Thyroid gland (tissue), 4 donors: Measurements from ENCODE around the gene LMNTD2. TPM values are rescaled to one million over a fixed set of nuclear protein-coding genes. Genes with fewer than 3 reads are reported as not detected.

Experiments
- DNase-seq, 2 donors: peaks; one replicate each; pipeline ENCODE4 v3.0.0-alpha.2; 2019
- H3K27ac ChIP-seq, 3 donors: fragments of 200-600 bp; sonication (generic); 1 replicate in 2 of 3; 2 replicates in 1 of 3; pipeline ENCODE4 v1.5.1; 2016 to 2019; ENCODE audit warnings: mild to moderate bottlenecking in 1 of 3, moderate library complexity in 1 of 3
- H3K27me3 ChIP-seq: fragments of 200-600 bp; sonication (generic); one replicate; pipeline ENCODE4 v1.5.1; 2019
- H3K36me3 ChIP-seq, 2 donors: fragments of 200-600 bp; sonication (generic); one replicate each; pipeline ENCODE4 v1.5.1; 2016 to 2019
- H3K4me1 ChIP-seq, 2 donors: fragments of 200-600 bp; sonication (generic); one replicate each; pipeline ENCODE4 v1.5.1; 2017 to 2019
- H3K4me3 ChIP-seq, 3 donors: fragments of 200-600 bp; sonication (generic); replicated peaks in 1 of 3; 1 replicate in 2 of 3; 2 replicates in 1 of 3; pipeline ENCODE4 v1.5.1; 2016; ENCODE audit warnings: mild to moderate bottlenecking in 1 of 3
- H3K9me3 ChIP-seq: fragments of 200-600 bp; sonication (generic); one replicate; pipeline ENCODE4 v1.5.1; 2017
- POLR2A ChIP-seq, 2 donors: fragments of 450-650 bp; IDR thresholded peaks; one replicate each; pipeline ENCODE4 v1.6.1; 2017; ENCODE audit warnings: antibody characterized with exemption in 2 of 2, mild to moderate bottlenecking in 2 of 2, moderate library complexity in 1 of 2
- WGBS, 2 donors: methylation state at CpG; one replicate each; pipeline ENCODE4 v1.1.5; 2017; 5-methylcytosine and 5-hydroxymethylcytosine counted together
- intact Hi-C: fragments of 100-400 bp; cut with DNase I; formaldehyde crosslinking; loops from one replicate; pipeline ENCODE4 v1.15.1; 2023
- total RNA-seq, 4 donors: library from RNA; depleted of rRNA; stranded (reverse); fragments of >200 nt; gene quantifications; one replicate each; pipeline ENCODE4 v1.2.3, GENCODE V29; 2016
- TF ChIP-seq, protein P1 (sequence below), 6 experiments: fragments of 200-600 bp in 3 of 6; fragments of 450-650 bp in 3 of 6; sonication (generic) in 3 of 6; IDR thresholded peaks; one replicate each; pipeline ENCODE4 v1.5.1; 2016 to 2019; ENCODE audit warnings: antibody characterized with exemption in 6 of 6, mild to moderate bottlenecking in 2 of 6, inconsistent platforms in 1 of 6, moderate library complexity in 1 of 6

The LMNTD2 gene
- total RNA-seq, 4 donors from 2014 or later = 4.2 to 8.8 (median 6.6) TPM

DNA sequence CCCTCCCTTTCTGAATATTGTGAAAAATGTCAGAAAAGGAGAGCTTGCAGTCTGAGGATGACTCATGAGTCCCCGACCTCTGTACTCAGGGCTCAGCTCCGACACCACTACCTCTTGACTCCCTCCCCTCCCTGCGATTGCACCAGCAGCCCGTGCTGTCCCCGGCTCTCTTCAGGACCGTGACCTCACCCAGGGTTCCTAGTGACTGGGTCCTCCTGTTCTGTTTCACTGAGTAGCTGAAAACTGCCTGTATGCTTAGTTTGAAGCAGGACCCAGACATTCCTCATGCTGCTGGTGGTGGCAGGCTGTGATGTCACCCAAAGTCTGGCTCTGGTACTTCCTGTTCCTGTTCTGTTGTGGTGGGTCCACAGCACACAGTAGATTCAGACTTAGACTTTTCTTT is 27.4 kb upstream of the LMNTD2 start:
- intact Hi-C loops = no loop called here
- DNase-seq = no peak
- TF ChIP-seq, protein P1, sequence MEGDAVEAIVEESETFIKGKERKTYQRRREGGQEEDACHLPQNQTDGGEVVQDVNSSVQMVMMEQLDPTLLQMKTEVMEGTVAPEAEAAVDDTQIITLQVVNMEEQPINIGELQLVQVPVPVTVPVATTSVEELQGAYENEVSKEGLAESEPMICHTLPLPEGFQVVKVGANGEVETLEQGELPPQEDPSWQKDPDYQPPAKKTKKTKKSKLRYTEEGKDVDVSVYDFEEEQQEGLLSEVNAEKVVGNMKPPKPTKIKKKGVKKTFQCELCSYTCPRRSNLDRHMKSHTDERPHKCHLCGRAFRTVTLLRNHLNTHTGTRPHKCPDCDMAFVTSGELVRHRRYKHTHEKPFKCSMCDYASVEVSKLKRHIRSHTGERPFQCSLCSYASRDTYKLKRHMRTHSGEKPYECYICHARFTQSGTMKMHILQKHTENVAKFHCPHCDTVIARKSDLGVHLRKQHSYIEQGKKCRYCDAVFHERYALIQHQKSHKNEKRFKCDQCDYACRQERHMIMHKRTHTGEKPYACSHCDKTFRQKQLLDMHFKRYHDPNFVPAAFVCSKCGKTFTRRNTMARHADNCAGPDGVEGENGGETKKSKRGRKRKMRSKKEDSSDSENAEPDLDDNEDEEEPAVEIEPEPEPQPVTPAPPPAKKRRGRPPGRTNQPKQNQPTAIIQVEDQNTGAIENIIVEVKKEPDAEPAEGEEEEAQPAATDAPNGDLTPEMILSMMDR (IDR thresholded peaks at IDR 0.05) = no peak
- TF ChIP-seq POLR2A (IDR thresholded peaks at IDR 0.05) = no peak
- peaks cover 29 to 57% of the 10 kb centered on the region in 2 donors for H3K36me3 ChIP-seq
- no peaks in the 10 kb centered on the region for H3K9me3 ChIP-seq
- no peak overlapping the region for H3K27ac ChIP-seq
- H3K4me3 ChIP-seq = no peak overlapping the region
- H3K27me3 ChIP-seq = no peaks in the 10 kb centered on the region
- no peaks in the 10 kb centered on the region for H3K4me1 ChIP-seq
- 71 to 78% methylated on average over 6 of the region's 6 CpGs for WGBS, 2 donors

DNA sequence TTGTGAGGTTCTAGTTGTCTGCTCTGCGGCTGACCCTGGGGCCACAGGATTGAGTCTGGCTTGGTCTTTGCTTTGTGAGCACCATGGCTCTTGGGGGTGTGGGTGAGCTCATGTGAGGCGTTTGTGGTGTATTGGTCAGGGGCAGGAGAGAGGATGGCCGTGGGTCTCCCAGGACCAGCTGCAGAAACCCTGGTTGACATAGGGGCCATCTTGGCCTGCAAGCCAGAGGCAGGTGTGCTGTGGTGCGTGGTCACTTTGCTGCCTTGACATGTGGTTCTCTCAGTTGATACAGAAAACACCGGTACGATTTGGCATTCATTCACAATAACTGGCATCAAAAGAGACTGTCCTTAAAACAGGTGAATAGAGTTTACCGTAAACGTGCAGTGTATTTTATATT is 27.0 kb upstream of the LMNTD2 start:
- Histone ChIP-seq H3K27ac (no peak overlapping the region), H3K36me3 (peaks cover 24 to 54% of the 10 kb centered on the region in 2 donors), H3K4me1 (no peaks in the 10 kb centered on the region), H3K4me3 (no peak overlapping the region), H3K27me3 (no peaks in the 10 kb centered on the region), H3K9me3 (no peaks in the 10 kb centered on the region)
- WGBS, 2 donors = 89 to 91% methylated on average over 8 of the region's 8 CpGs
- intact Hi-C loops = no loop called here
- no peak for DNase-seq
- TF ChIP-seq POLR2A (IDR thresholded peaks at IDR 0.05) = no peak
- TF ChIP-seq, protein P1 (IDR thresholded peaks at IDR 0.05) = no peak

DNA sequence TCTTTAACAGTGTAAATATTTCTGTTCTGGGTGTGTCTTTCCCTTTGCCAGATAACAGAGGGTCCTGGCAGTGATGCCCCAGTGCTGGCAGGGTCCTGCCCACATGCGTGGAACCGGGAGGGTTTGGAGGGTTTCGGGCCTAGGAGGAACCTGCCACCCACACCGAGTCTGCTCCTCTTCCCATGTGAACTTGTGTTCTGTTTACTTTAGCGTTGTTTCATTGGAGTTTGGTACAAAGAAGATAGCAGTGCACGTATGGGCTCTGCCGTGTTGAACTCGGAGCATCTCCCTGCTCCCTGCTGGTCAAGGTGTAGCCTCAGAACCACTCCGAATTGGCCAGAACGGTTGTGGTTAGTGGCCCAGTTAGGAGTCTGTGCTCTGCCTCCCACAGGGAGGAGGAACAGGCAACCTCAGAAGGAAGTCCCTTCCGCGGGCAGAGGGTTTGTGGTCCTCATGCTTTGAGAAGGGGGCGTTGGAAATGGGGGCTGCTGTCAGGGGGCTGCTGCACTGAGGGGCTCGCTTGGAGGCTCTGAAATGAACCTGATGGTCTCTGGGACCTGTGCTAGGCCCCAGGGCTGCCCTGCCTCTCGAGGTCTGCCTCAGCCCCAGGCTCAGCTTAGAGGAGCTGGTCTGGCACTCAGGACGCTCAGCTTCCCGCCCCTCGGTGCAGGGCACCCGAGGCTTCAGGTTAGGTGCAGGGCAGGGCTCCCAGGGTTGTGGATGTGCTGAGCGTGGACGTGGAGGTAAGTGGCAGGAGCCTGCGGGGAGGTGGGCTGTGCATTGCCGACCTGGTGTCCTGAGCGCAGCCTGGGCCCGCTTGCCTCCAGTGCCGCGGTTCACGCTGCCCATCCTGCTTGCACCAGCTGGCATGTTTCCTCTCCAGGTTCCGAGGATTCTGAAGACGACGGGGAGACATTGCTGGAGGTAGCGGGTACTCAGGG is 26.1 kb upstream of the LMNTD2 start:
- no peak for TF ChIP-seq POLR2A (IDR thresholded peaks at IDR 0.05)
- TF ChIP-seq, protein P1 (IDR thresholded peaks at IDR 0.05) = no peak
- no peak for DNase-seq
- WGBS, 2 donors = 92 to 95% methylated on average over 25 to 27 of the region's 32 CpGs
- intact Hi-C loops = no loop called here
- Histone ChIP-seq H3K36me3 (peaks cover 27 to 49% of the 10 kb centered on the region in 2 donors), H3K27me3 (no peaks in the 10 kb centered on the region), H3K4me1 (no peaks in the 10 kb centered on the region), H3K9me3 (no peaks in the 10 kb centered on the region), H3K27ac (no peak overlapping the region), H3K4me3 (no peak overlapping the region)

DNA sequence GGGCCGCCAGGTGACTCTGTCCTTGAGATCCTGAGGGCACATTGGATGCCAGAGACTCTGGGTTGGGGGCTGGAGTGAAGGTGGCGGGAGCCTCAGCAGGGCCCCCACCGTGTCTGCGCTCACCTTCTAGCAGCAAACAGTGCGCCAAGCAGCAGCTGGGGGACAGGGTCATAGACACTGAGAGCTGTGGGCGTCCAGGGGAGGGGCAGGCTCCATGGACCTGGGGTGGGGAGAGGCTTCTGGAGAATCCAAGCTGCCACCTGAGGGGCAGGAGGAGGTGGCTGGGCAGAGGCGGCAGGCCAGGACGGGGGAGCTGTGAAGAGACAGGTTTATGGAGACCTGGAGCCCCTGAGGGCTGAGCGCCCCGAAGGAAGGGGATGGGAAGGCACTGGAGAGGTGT is 23.7 kb upstream of the LMNTD2 start:
- TF ChIP-seq POLR2A (IDR thresholded peaks at IDR 0.05) = no peak
- intact Hi-C loops = no loop called here
- peaks cover 25 to 37% of the 10 kb centered on the region in 2 donors for H3K36me3 ChIP-seq
- no peak overlapping the region for H3K4me3 ChIP-seq
- no peak for DNase-seq
- no peaks in the 10 kb centered on the region for H3K27me3 ChIP-seq
- peaks cover 3 to 12% of the 10 kb centered on the region in 2 donors for H3K4me1 ChIP-seq
- no peak overlapping the region for H3K27ac ChIP-seq
- WGBS, 2 donors = 95 to 96% methylated on average over 8 to 10 of the region's 10 CpGs
- H3K9me3 ChIP-seq = no peaks in the 10 kb centered on the region

DNA sequence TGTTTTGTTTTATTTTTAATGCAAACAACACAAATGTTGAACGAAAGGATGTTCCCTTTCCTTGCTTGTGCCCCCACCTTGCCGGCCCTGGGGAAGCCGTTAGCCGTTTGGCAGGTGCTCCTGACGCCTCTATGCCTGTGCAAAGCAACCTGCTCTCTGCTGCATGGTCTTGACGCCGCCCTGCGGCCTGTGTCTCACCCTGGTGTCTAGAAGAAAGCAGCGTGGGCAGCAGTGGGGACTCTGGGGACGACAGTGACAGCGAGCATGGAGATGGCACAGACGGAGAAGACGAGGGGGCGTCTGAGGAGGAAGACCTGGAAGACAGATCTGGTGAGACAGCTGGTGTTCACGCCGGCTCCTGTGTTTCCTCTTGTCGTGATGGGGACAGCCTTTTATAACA is 21.2 kb upstream of the LMNTD2 start:
- Histone ChIP-seq H3K27ac (no peak overlapping the region), H3K4me1 (peaks cover 28 to 34% of the 10 kb centered on the region in 2 donors), H3K9me3 (no peaks in the 10 kb centered on the region), H3K4me3 (no peak overlapping the region), H3K27me3 (no peaks in the 10 kb centered on the region), H3K36me3 (peaks cover 14 to 24% of the 10 kb centered on the region in 2 donors)
- TF ChIP-seq POLR2A (IDR thresholded peaks at IDR 0.05) = no peak
- TF ChIP-seq, protein P1 (IDR thresholded peaks at IDR 0.05) = no peak
- intact Hi-C loops = no loop called here
- no peak for DNase-seq
- 88 to 92% methylated on average over 17 of the region's 17 CpGs for WGBS, 2 donors
